Activated CD8-positive, alpha-beta T cell treated with anti-CD3 and anti-CD28 coated beads for 36 hours (primary cell): ENCODE measurements around the gene ANXA10. TPM values are rescaled to one million over a fixed set of nuclear protein-coding genes. Genes with fewer than 3 reads are reported as not detected.
"Not testable (repeated sequence)": the region's sequence is repeated elsewhere in the genome, so short reads cannot be mapped to it uniquely, and the experiment has no call there.

Experiments used
- ATAC-seq: fragments of 200-7000 bp; cut with Tn5 transposase; one replicate; pipeline ENCODE4 v1.10.0; 2021; ENCODE audit warnings: mild to moderate bottlenecking, moderate library complexity
- CTCF ChIA-PET: fragments of 350-600 bp; sonication (Branson Sonifier 250); formaldehyde crosslinking; loops from one replicate; lab custom pipeline; 2021; ENCODE audit warnings: antibody characterized with exemption; lab: Charles Lee
- POLR2A ChIA-PET: fragments of 350-600 bp; sonication (Branson Sonifier 250); formaldehyde crosslinking; loops from one replicate; lab custom pipeline; 2021; ENCODE audit warnings: antibody characterized with exemption; lab: Charles Lee
- DNase-seq: peaks from one replicate; pipeline ENCODE4 v3.0.0-alpha.2; 2020
- H3K27ac Mint-ChIP-seq: one replicate; pipeline ENCODE4 v1.8.0; 2021; ENCODE audit warnings: mild to moderate bottlenecking, mixed read lengths
- H3K27me3 Mint-ChIP-seq: one replicate; pipeline ENCODE4 v1.8.0; 2021; ENCODE audit warnings: mixed read lengths
- H3K36me3 Mint-ChIP-seq: one replicate; pipeline ENCODE4 v1.8.0; 2021; ENCODE audit warnings: low read depth, mixed read lengths
- H3K4me1 Mint-ChIP-seq: one replicate; pipeline ENCODE4 v1.8.0; 2021; ENCODE audit warnings: low read depth, mixed read lengths
- H3K4me3 Mint-ChIP-seq: one replicate; pipeline ENCODE4 v1.8.0; 2021; ENCODE audit warnings: mild to moderate bottlenecking, moderate library complexity, mixed read lengths
- H3K9me3 Mint-ChIP-seq: one replicate; pipeline ENCODE4 v1.8.0; 2021; ENCODE audit warnings: mixed read lengths
- CTCF ChIP-seq: fragments of 200-600 bp; IDR thresholded peaks from one replicate; pipeline ENCODE4 v1.8.0; 2022; ENCODE audit warnings: antibody characterized with exemption, mild to moderate bottlenecking
- intact Hi-C: fragments of 100-400 bp; cut with micrococcal nuclease; formaldehyde crosslinking; loops from one replicate; pipeline ENCODE4 v1.10.0; 2022
- total RNA-seq, 2 experiments: library from RNA; stranded (reverse); gene quantifications; one replicate each; pipeline ENCODE4 v1.2.3, GENCODE V29; 2021

Gene ANXA10
- total RNA-seq, 2 experiments from 2014 or later = not detected

DNA sequence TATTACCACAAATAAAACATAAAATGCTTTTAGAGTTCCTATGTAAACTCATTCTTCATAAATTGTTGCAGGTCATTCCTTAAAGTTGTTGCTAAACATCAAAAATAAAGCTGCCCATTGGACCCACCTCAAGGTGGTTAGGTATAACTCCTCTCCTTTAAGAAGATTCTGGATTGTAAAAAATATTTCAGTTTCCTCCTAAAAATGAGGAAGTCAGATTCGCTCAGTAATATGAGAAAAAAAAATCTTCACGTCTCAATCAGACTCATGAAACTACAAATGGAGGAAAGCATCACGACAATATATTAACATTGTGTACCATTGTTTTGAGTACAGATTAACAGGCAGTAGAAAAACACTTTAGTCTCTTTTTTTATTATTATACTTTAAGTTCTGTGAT is 120.3 kb downstream of the ANXA10 start:
- POLR2A ChIA-PET = no interaction called here
- ATAC-seq = no peak
- no peak for TF ChIP-seq CTCF
- no peak for DNase-seq
- intact Hi-C loops = no loop called here
- CTCF ChIA-PET = no interaction called here
- peaks cover 17% of the 10 kb centered on the region for H3K9me3 Mint-ChIP-seq
- H3K27ac Mint-ChIP-seq = no peak overlapping the region
- H3K27me3 Mint-ChIP-seq = no peaks in the 10 kb centered on the region
- H3K4me1 Mint-ChIP-seq = no peaks in the 10 kb centered on the region
- peaks cover 31% of the 10 kb centered on the region for H3K36me3 Mint-ChIP-seq
- no peak overlapping the region for H3K4me3 Mint-ChIP-seq

DNA sequence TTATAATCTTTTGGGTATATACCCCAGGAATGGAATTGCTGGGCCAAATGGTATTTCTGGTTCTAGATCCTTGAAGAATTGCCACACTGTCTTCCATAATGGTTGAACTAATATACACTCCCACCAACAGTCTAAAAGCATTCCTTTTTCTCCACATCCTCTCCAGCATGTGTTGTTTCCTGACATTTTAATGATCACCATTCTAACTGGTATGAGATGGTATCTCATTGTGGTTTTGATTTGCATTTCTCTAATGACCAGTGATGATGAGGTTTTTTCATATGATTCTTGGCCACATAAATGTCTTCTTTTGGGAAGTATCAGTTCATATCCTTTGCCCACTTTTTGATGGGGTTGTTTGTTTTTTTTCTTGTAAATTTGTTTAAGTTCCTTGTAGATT is 121.2 kb downstream of the ANXA10 start:
- H3K27ac Mint-ChIP-seq, POLR2A ChIA-PET, ATAC-seq, H3K27me3 Mint-ChIP-seq, H3K4me3 Mint-ChIP-seq, intact Hi-C loops, CTCF ChIA-PET, DNase-seq, H3K4me1 Mint-ChIP-seq: not testable (repeated sequence)
- Mint-ChIP-seq H3K9me3 (peaks cover 22% of the 10 kb centered on the region), H3K36me3 (peaks cover 38% of the 10 kb centered on the region)

- Mint-ChIP-seq H3K4me1 (no peaks in the 10 kb centered on the region), H3K9me3 (peaks cover 17% of the 10 kb centered on the region), H3K27me3 (no peaks in the 10 kb centered on the region), H3K4me3 (no peak overlapping the region), H3K36me3 (peaks cover 59% of the 10 kb centered on the region), H3K27ac (no peak overlapping the region)
- CTCF ChIA-PET = interaction anchor here (0.6 to 2.1 kb wide), 2 partner anchors 10 to 709 kb away, joined by 3 to 6 read pairs; no protein-coding TSS in a partner anchor
- TF ChIP-seq CTCF = no peak
- POLR2A ChIA-PET = no interaction called here
- ATAC-seq (no peak), DNase-seq (no peak)
- intact Hi-C loops = no loop called here
Measured at GRCh38 chr4:168218645-168219044, 126.3 kb downstream of the ANXA10 start.

DNA sequence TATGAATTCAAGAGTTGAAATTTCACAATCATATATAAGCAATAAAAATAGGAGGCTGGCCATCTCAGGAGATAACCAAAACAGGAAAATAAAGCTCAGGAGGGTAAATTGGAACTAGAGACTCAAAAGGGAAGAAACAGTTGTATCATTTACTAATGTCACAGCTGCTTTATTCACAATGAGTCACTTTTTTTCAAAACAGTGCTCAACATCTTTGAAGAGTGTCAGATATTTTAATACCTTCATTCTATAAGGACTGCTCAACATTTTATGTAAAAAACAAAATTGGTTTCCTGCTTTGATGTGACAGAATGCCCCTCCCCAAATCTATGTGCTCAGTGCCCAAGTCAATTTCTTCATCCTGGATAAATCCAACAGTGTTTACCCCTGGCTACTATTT is 128.6 kb downstream of the ANXA10 start:
- ATAC-seq = no peak
- H3K4me1 Mint-ChIP-seq = no peaks in the 10 kb centered on the region
- CTCF ChIA-PET = no interaction called here
- peaks cover 42% of the 10 kb centered on the region for H3K36me3 Mint-ChIP-seq
- H3K9me3 Mint-ChIP-seq = peaks cover 10% of the 10 kb centered on the region
- H3K27me3 Mint-ChIP-seq = no peaks in the 10 kb centered on the region
- no peak overlapping the region for H3K4me3 Mint-ChIP-seq
- DNase-seq = no peak
- intact Hi-C loops = no loop called here
- POLR2A ChIA-PET = no interaction called here
- no peak overlapping the region for H3K27ac Mint-ChIP-seq
- TF ChIP-seq CTCF = no peak

DNA sequence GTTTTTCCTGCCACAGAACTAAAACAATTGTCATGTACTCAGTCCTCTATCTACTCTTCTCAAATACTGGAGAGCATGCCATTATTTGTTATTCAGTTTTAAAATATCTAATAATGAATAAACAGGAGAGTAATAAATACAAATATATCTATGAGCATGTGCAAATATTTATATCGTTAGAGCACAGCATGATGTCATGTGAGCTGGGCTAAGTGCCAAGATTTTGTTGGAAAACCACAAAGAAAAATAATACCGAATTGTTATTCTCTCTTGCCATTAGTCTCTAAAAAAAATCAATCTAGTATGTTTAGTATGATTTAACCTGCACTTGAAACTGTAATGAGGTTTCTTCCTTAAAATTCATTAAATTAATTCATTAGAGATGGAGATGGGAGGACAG is 129.0 kb downstream of the ANXA10 start:
- POLR2A ChIA-PET = no interaction called here
- no peak overlapping the region for H3K4me3 Mint-ChIP-seq
- no peaks in the 10 kb centered on the region for H3K27me3 Mint-ChIP-seq
- no peak for DNase-seq
- no peak for TF ChIP-seq CTCF
- peaks cover 41% of the 10 kb centered on the region for H3K36me3 Mint-ChIP-seq
- intact Hi-C loops = no loop called here
- no peak for ATAC-seq
- CTCF ChIA-PET = no interaction called here
- no peak overlapping the region for H3K27ac Mint-ChIP-seq
- peaks cover 10% of the 10 kb centered on the region for H3K9me3 Mint-ChIP-seq
- H3K4me1 Mint-ChIP-seq = no peaks in the 10 kb centered on the region

Other genes with a start within 250 kb of the ANXA10 start
- 10 to 100 TPM; 18.6 to 21.1 TPM for gene DDX60, start 226.2 kb downstream of the ANXA10 start, total RNA-seq